ENCODE measurements around the gene C5orf15. TPM values are rescaled to one million over a fixed set of nuclear protein-coding genes. Genes with fewer than 3 reads are reported as not detected.

The C5orf15 gene
- total RNA-seq, 3 donors from 2014 or later (not counting 1 experiment from before 2014, with no cell fraction given), result 15.2 to 19.9 (median 18.0) TPM

DNA sequence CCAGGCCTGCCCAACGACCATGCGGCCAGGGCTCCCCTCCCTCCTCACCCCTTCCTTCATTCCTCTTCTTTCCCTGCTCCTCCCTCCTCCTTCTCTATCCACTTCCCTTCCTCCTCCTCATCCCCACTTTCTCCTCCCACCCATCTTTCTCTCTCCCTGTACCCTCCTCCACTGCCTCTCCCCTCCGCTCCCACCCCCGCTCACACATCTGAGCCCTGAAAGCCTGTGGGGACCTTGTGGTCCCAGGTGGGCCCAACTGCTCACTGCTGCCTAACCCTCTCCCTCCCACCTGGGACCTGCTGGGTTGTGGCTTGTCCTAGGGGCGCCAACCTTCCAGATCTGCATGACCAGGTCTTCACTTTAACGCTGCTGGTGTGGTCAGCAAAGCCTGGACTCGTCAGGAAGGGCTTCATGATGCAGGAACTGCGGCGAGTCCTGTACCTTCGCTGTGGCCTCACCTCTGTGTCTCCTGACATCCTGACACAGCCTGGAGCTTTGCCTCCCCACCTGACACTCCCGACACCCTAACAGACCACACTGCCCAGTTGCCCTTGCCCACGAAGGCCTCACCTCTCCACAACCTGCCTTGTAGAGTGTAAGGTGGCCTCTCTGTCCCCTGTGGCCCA, 34.6 kb downstream of the C5orf15 start:
- Histone ChIP-seq H3K27me3 (ENCODE audit: control insufficient read depth, insufficient read depth, low read length) (no peaks in the 10 kb centered on the region), H3K4me1 (ENCODE audit: control insufficient read depth, insufficient read depth, low read length) (peaks cover 56% of the 10 kb centered on the region), H3K4me3 (ENCODE audit: low read length) (no peak overlapping the region), H3K36me3 (ENCODE audit: control insufficient read depth, insufficient read depth, low read length) (no peaks in the 10 kb centered on the region), H3K27ac (ENCODE audit: low read length) (peak overlapping the region; percentile 77), H3K9me3 (ENCODE audit: control insufficient read depth, insufficient read depth, low read length) (no peaks in the 10 kb centered on the region)
- Mint-ChIP-seq H3K27me3 (ENCODE audit: low read depth in 2 of 2) (peaks cover 0 to 7% of the 10 kb centered on the region in 2 donors), H3K9me3 (peaks cover 0 to 3% of the 10 kb centered on the region in 2 donors), H3K27ac (no peak overlapping the region), H3K4me1 (peaks cover 14 to 18% of the 10 kb centered on the region in 2 donors), H3K4me3 (no peak overlapping the region), H3K36me3 (no peaks in the 10 kb centered on the region)
- WGBS (ENCODE audit: insufficient coverage), result 55% methylated on average over 12 of the region's 12 CpGs
- ATAC-seq, result no peak
- DNase-seq, result no peak
- intact Hi-C loops (cut with micrococcal nuclease), result no loop called here
- TF ChIP-seq, protein P1, sequence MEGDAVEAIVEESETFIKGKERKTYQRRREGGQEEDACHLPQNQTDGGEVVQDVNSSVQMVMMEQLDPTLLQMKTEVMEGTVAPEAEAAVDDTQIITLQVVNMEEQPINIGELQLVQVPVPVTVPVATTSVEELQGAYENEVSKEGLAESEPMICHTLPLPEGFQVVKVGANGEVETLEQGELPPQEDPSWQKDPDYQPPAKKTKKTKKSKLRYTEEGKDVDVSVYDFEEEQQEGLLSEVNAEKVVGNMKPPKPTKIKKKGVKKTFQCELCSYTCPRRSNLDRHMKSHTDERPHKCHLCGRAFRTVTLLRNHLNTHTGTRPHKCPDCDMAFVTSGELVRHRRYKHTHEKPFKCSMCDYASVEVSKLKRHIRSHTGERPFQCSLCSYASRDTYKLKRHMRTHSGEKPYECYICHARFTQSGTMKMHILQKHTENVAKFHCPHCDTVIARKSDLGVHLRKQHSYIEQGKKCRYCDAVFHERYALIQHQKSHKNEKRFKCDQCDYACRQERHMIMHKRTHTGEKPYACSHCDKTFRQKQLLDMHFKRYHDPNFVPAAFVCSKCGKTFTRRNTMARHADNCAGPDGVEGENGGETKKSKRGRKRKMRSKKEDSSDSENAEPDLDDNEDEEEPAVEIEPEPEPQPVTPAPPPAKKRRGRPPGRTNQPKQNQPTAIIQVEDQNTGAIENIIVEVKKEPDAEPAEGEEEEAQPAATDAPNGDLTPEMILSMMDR (IDR thresholded peaks at IDR 0.05), result no peak

DNA sequence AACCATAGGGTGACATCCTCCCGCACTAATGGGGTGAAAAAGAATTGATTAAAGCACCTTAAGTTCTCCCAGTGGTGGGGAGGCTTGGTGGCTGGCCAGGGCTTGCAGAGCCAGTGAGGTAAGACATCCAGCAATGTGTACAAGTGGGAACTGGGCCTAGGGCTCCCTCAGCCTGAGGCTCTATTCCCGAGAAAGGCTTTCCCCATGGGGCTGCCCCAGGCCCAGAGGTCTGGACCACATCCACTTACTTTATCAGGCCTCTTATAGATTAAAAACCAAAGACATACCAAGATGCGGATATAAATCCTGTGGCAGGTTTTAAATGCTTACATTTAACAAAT, 35.3 kb downstream of the C5orf15 start:
- Histone ChIP-seq H3K4me1 (ENCODE audit: control insufficient read depth, insufficient read depth, low read length) (peaks cover 60% of the 10 kb centered on the region), H3K27me3 (ENCODE audit: control insufficient read depth, insufficient read depth, low read length) (no peaks in the 10 kb centered on the region), H3K36me3 (ENCODE audit: control insufficient read depth, insufficient read depth, low read length) (no peaks in the 10 kb centered on the region), H3K27ac (ENCODE audit: low read length) (peak overlapping the region; percentile 77), H3K9me3 (ENCODE audit: control insufficient read depth, insufficient read depth, low read length) (no peaks in the 10 kb centered on the region), H3K4me3 (ENCODE audit: low read length) (no peak overlapping the region)
- Mint-ChIP-seq H3K4me1 (peaks cover 14 to 18% of the 10 kb centered on the region in 2 donors), H3K4me3 (no peak overlapping the region), H3K36me3 (no peaks in the 10 kb centered on the region), H3K27ac (no peak overlapping the region), H3K9me3 (peaks cover 0 to 3% of the 10 kb centered on the region in 2 donors), H3K27me3 (ENCODE audit: low read depth in 2 of 2) (peaks cover 0 to 7% of the 10 kb centered on the region in 2 donors)
- intact Hi-C loops (cut with micrococcal nuclease), result no loop called here
- DNase-seq, result no peak
- ATAC-seq, result no peak
- TF ChIP-seq, protein P1 (IDR thresholded peaks at IDR 0.05), result no peak
- WGBS (ENCODE audit: insufficient coverage), result 69% methylated on average over 3 of the region's 3 CpGs

DNA sequence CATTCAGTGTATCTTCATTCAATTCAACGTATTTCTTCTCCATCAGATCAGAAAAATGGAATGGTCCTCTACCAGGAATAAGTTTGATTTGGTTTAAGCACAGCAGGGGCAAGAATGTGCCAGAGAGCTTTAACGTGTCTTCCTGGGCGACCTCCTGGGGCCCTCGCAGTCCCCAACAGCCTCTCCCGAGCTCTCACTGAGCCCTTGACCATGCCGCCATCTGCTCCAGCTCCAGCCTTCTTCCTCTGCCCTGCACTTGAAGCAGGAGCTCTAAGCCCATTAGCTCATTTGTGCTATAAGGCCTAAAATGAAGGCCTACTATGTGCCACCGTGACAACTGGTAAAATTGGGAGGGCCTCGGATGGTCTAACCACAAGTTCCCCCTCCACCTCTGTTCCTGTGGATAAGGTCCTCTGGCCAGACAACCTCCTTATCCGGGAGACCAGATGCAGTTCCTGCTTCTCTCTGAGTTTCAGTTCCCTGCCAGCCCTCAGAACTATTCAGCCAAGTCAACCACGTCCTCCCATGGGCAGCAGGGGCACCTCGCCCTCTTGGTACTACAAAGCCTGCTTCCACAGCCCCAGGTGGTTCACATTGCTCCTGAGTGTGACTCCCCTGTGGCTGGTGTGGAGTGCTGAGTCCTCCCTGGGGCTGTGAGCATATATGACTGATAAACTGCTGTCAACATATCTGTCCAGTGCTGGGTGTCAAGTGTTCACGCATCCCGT, 35.8 kb downstream of the C5orf15 start:
- DNase-seq (no peak), ATAC-seq (no peak)
- TF ChIP-seq, protein P1 (IDR thresholded peaks at IDR 0.05), result no peak
- Histone ChIP-seq H3K9me3 (ENCODE audit: control insufficient read depth, insufficient read depth, low read length) (no peaks in the 10 kb centered on the region), H3K4me1 (ENCODE audit: control insufficient read depth, insufficient read depth, low read length) (peaks cover 60% of the 10 kb centered on the region), H3K27me3 (ENCODE audit: control insufficient read depth, insufficient read depth, low read length) (no peaks in the 10 kb centered on the region), H3K36me3 (ENCODE audit: control insufficient read depth, insufficient read depth, low read length) (no peaks in the 10 kb centered on the region), H3K27ac (ENCODE audit: low read length) (peak overlapping the region; percentile 77), H3K4me3 (ENCODE audit: low read length) (no peak overlapping the region)
- H3K9me3 Mint-ChIP-seq, result peaks cover 0 to 3% of the 10 kb centered on the region in 2 donors
- no peak overlapping the region for H3K27ac Mint-ChIP-seq
- H3K36me3 Mint-ChIP-seq, result no peaks in the 10 kb centered on the region
- intact Hi-C loops (cut with micrococcal nuclease), result no loop called here
- WGBS (ENCODE audit: insufficient coverage), result 57% methylated on average over 13 of the region's 13 CpGs
- peaks cover 0 to 7% of the 10 kb centered on the region in 2 donors for H3K27me3 Mint-ChIP-seq (ENCODE audit: low read depth in 2 of 2)
- peaks cover 14 to 18% of the 10 kb centered on the region in 2 donors for H3K4me1 Mint-ChIP-seq
- H3K4me3 Mint-ChIP-seq, result no peak overlapping the region

Measured in natural killer cell (primary cell).